CD4-positive, alpha-beta T cell treated with Interleukin-2 at 100 ng/mL for 4 hours (primary cell): ENCODE data around the gene GP1BB.
"Not testable (repeated sequence)": the region's sequence is repeated elsewhere in the genome, so short reads cannot be mapped to it uniquely, and the experiment has no call there.

ENCODE experiments used
- DNase-seq: peaks from one replicate; pipeline ENCODE4 v3.0.0-alpha.2; 2020; ENCODE audit warnings: low spot score

GP1BB gene

DNA sequence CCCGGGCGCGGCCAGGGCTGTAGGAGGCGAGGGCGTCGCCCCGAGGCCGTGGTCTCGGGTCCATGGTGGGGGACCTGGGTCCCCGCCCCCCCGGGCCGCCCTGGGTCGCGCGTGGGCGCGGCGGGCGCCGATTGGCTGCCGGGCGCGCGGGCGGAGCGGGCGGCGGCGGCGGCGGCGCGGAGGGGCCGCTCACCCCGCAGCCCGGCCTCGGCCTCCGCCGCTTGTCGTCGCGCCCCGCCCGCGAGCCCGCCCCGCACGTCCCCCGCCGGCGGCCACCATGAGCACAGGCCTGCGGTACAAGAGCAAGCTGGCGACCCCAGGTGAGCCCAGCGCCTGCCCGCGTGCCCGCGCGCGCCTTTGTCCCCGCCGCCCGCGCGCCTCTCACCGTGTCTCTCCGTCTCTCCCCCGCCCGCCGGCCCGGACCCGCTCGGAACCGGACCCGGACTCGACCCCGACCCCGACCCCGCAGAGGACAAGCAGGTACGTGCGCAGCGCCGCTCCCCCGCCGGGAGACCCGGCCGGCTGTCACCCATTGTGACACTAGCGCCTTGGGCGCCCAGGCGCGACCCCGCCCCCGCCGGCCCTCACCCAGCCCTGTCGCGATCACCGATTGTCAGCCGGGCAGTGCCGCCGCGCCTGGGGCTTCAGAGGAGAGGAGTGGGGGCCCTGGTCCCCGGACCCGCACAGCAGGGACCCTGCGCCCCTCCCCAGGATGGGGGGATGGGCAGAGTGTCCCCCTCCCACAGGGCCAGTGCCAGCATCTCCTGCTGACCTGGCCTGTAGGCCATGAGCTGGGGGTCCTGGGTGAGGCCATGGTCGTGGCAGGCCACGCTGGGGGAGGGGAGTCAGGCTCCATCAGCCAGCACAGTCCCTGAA, 8.8 kb upstream of the GP1BB start, which contains the start of gene SEPTIN5:
TSS of gene SEPTIN5 (plus strand) at position 192 of the 876 bp plus-strand sequence. CDS start at position 278, 86 bp downstream.
- DNase-seq: no peak

DNA sequence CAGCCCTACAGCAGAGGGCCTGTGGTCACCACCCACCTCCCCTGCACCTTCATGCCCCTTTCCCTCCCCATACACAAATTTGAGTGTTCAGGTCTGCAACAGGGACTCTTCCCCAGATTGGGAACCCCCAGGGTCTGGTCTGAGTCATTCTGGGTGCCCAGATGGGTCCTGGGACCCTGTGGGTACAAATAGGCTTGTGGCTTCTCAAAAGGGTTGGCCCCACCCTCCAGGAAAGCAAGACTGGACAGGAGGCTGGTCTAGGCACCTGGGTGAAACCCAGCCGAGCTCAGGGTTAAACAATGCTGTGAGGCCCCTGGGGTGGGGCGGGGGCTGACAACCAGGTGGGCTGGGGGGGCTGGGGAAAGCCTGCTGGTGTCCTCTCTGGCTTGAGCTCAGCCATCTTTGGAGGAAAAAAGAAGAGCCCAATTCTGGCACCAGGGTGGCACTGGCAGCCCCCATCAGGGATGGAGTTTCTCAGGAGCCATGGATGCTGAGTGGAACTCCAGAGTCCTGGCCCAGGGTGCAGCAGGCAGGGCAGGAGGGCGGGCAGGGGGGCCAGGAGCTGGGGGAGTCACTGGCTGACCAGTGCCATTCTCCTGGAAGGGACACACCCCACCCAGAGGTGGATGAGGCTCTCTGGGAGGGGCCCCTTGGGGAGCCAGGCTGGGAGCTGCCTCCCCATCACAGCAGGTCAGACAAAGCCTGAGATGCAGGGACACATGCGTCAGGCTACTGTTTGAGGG, 8.0 kb upstream of the GP1BB start:
- DNase-seq: no peak

- no peak for DNase-seq
These were observed 7.1 kb upstream of the GP1BB start for GRCh38 chr22:19716041-19716828.

GRCh38 chr22:19716829-19717105, 6.6 kb upstream of the GP1BB start:
- no peak for DNase-seq

- DNase-seq: no peak
These were observed 6.2 kb upstream of the GP1BB start for GRCh38 chr22:19717181-19717580.

GRCh38 chr22:19717691-19718455, 5.5 kb upstream of the GP1BB start:
- peak; percentile 80 for DNase-seq

DNA sequence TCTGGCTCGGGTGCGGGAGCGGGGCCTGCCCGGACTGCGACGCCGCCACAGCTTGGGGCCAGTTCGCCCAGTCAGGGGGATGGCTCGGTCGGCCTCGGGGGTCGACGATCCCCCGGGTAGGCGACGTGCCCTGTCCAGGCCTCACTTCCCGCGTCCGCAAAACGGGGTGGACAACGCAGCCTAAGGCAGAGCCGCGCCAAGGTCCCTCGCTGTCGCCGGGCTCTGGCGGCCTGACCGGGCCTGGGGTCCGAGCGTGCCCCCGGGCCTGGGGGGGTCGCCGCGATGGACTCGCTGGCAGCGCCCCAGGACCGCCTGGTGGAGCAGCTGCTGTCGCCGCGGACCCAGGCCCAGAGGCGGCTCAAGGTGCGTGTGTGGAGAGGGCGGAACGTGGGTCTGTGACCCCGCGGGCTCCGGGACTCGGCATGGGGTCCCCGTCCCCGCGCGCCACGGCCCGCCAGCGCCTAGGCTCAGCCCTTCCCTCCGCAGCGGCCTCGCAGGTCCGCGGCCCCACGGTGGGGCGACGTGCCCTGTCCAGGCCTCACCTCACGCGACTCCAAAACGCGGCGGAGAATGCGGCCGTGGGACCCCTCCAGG, 4.8 kb upstream of the GP1BB start:
- DNase-seq: no peak

DNA sequence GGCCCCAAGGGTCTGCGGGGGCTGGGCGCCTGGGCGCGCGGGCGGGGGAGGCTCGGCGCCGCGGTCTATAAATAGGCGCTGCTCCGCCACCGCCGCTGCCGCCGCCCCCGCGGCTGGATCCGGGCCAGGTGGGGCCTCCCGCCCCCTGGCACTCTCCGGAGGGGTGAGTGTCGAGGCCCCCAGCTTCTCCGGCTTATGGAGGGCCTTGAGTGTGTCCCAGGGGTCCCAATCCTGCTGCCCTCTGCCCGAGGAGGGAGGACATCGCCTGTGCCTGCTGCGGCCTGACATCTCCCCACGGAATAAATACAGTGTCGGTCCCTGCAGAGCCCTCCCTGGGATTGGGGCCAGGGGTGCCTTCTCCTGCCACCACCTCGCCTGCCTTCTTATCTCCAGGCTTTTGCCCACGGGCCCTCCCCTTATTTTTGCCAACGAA, 4.3 kb upstream of the GP1BB start:
- DNase-seq: no peak

- DNase-seq: no peak
These were observed 3.8 kb upstream of the GP1BB start for GRCh38 chr22:19719488-19720021.

DNA sequence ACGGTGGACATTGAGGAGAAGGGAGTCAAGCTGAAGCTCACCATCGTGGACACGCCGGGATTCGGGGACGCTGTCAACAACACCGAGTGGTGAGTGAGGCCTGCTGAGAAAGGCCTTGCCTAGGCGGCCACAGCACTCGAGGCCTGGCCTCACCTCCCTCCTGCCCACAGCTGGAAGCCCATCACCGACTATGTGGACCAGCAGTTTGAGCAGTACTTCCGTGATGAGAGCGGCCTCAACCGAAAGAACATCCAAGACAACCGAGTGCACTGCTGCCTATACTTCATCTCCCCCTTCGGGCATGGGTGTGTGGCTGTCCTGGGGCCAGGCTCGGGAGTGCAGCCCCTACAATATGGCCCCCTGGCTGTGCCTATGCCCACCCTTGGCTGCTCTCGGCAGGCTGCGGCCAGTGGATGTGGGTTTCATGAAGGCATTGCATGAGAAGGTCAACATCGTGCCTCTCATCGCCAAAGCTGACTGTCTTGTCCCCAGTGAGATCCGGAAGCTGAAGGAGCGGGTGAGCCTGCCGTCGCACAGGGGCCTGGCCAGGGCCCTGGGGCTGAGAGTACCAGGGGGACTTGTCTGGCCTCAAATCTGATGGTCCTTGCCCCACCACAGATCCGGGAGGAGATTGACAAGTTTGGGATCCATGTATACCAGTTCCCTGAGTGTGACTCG, 3.0 kb upstream of the GP1BB start:
- no peak for DNase-seq

DNA sequence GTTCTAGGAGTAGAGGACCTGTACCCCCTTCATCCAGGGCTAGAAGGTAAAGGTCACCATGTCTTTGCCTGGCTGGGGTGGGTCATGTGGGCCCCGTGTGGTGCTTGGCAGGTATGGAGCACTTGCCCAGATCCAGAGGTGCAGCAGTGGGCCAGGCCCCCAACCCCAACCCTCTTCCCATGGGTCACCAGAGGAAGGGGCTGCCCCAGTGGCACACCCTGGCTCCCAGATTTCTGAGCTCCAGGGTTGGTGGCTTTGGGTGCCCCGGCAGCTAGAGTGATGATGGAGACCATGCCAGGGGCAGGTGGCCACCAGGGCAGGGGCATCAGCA, 2.4 kb upstream of the GP1BB start:
- DNase-seq: no peak

DNA sequence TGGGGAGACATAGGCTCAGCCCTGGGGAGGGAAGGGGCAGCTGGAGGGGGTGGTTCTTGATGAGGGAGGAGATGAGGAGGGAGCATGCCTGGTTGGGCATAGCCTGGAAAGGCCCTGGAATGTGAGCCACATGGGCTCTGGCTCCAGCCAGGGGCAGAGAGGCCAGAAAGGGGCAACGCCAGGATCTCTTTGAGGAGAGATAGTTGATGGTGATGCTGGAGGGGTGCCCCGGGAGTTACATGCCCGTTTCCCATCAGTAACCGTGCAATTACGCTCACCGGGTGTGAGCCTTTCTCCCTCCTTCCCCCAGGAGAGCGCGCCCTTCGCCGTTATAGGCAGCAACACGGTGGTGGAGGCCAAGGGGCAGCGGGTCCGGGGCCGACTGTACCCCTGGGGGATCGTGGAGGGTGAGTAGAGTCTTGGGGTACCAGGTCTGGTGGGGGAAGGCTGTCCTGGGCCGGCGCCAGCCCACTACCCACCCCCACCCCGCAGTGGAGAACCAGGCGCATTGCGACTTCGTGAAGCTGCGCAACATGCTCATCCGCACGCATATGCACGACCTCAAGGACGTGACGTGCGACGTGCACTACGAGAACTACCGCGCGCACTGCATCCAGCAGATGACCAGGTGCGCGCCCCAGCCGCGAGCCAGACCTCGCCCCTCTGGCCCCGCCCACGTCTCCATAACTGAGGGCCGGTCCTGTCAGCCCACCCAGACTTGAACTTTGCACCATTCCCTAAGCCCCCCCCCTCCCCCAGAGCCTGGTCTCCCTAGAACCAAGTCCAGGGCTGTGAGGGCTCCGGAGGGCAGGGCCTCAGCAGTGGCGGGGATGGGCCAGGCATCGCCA, 1.8 kb upstream of the GP1BB start:
- no peak for DNase-seq

DNA sequence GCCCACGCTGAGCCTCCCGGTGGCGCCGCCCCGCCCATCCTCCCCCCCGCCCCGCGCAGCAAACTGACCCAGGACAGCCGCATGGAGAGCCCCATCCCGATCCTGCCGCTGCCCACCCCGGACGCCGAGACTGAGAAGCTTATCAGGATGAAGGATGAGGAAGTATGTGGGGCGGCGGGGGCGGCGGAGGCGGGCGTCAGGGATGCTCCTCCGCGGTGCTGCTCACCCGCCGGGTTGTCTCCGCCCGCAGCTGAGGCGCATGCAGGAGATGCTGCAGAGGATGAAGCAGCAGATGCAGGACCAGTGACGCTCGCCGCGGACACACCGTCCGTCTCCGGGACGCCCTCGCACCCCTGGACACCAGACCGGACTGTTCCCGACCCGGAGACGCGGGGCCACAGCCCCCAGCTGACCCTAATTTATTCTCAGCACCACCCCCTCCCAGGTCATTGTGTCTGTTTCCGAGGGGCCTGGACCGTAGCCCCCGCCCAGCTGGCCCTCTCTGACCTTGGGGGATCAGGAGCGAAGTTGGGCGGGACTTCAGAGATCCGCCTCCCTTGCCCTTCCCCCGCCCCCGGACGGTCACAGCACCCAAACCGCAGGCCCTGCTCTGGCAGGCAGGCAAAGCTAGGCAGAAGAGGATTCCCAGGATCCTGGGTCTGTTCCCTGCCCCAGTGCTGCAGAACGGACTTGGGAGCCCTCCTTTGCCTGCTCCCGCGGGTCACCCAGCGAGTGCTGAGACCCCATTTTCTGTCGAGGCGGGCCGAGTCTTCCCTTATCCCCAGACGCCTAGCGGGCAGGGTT, 959 bp upstream of the GP1BB start:
- no peak for DNase-seq

DNA sequence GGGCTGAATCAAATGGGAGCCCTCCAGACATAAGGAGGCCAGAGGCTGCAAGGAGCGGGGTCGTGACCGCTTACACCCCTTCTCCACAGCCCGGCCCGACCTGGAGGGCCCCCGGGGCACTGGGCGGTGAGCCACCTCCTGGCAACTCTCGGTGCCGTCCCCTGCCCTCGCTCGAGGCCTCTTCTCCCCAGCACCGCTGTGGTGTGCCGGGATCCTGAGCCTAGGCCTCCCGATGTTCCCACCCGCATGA, 432 bp upstream of the GP1BB start:
- DNase-seq: no peak

- DNase-seq: no peak
These were observed 866 bp downstream of the GP1BB start for GRCh38 chr22:19723983-19724827.

- DNase-seq: no peak
These were observed 1.8 kb downstream of the GP1BB start for GRCh38 chr22:19724927-19725661.

GRCh38 chr22:19726064-19726788, 2.9 kb downstream of the GP1BB start:
- not testable (repeated sequence) for DNase-seq
